Fibroblast of pulmonary artery (primary cell): ENCODE results near the gene BLOC1S3.
A peak's percentile ranks its signal among the peaks of the same experiment; 100 is the strongest.

ENCODE experiments used
- DNase-seq: peaks from one replicate; pipeline ENCODE4 v3.0.0-alpha.2; 2010; ENCODE audit warnings: low read depth
- H3K4me3 ChIP-seq: replicated peaks from 2 replicates; pipeline ENCODE4 v1.5.1; 2011; ENCODE audit warnings: low read depth, mild to moderate bottlenecking, control low read depth, low read length, moderate library complexity
- CTCF ChIP-seq: IDR thresholded peaks from 2 replicates; pipeline ENCODE4 v1.5.1; 2011; ENCODE audit warnings: mild to moderate bottlenecking, control low read depth, low read length, inconsistent platforms; ENCODE audit errors: missing control alignments

Gene BLOC1S3

GRCh38 chr19:45162608-45163143, 15.9 kb upstream of the BLOC1S3 start:
- DNase-seq, result no peak
- H3K4me3 ChIP-seq, result no peak overlapping the region
- no peak for TF ChIP-seq CTCF

- DNase-seq, result no peak
- H3K4me3 ChIP-seq, result no peak overlapping the region
These were observed 15.4 kb upstream of the BLOC1S3 start for GRCh38 chr19:45163156-45163555.

GRCh38 chr19:45163751-45164460, 14.7 kb upstream of the BLOC1S3 start:
- H3K4me3 ChIP-seq, result no peak overlapping the region
- TF ChIP-seq CTCF, result no peak
- DNase-seq, result no peak

More at GRCh38 chr19:45163156-45163555, 15.4 kb upstream of the BLOC1S3 start:
- no peak for TF ChIP-seq CTCF

DNA sequence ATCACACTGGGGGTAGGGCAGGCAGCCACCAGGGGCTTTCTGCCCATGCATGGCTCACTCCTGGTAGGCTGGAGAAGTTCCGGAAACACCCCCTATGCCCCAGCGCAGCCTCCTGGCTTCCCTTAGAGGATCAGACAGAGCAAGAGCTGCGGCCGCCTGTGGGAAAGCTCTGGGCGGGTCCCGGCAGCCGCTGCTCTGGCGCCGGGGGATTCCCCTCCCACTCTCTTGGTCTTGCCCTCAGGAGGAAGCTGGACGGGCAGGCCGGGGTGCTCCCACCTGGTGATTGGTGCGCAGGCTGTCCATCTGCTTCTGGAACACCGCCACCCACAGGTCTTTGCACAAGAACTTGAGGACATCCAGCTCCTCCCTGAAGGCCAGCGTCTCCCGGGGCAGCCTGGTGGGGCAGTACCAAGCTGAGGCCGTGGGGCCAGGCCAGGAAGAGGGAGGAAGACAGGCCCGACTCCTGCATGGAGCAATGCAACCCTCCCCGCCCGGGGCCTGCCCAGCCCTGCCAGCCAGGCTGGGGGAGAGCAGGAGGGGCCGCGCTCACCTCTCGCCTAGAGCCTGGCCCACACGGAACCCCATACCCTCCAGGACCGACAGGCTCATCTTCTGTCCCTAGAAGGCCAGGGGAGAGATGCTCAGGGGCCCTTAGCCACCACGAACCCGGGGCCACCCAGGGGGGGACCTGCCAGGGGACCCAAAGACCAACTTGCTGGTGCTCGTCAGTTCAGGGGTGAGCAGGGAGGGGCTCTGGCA, 13.8 kb upstream of the BLOC1S3 start:
- peak; percentile 81 for DNase-seq
- no peak overlapping the region for H3K4me3 ChIP-seq

GRCh38 chr19:45166723-45167252, 11.8 kb upstream of the BLOC1S3 start:
- DNase-seq, result no peak
- H3K4me3 ChIP-seq, result no peak overlapping the region
- TF ChIP-seq CTCF, result no peak

More for the DNA sequence above, 13.8 kb upstream of the BLOC1S3 start:
- TF ChIP-seq CTCF, result peak; percentile 2

DNA sequence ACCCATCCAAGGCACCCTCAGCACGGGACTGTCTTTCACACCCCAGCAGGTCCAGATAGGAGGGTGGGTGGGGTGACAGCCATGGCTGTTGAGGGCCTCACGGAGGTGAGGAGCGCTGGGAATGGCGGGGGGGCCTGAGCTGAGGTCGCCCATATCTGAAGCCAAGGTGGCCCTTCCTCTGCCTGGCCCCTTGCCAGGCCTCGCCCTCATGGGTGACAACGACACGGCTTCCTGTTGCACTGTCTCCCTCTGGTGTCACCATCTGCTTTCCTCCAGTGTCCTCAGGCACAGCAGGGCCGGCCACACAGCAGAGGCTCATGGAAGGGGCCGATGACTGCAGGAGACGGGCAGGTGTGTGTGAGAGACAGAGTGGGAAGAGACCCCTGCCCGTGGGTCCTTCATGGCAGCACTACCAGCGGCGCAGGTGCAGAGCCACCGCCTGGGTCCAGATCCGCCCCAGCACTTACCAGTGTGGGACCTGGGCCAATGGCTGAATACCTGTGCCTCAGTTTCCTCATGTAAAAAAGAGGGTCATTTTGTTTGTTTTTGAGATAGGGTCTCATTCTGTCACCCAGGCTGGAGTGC, 9.7 kb upstream of the BLOC1S3 start:
- no peak for DNase-seq
- no peak for TF ChIP-seq CTCF
- no peak overlapping the region for H3K4me3 ChIP-seq
